Measurements from ENCODE around the gene PLB1. TPM values are rescaled to one million over a fixed set of nuclear protein-coding genes. Genes with fewer than 3 reads are reported as not detected.

PLB1 gene
- total and polyA plus RNA-seq, 2 experiments from 2014 or later = 0.06 to 0.21 TPM

GRCh38 chr2:28630341-28630740 lies 134.5 kb downstream of the PLB1 start:
- no peak overlapping the region for H3K27ac Mint-ChIP-seq
- no peak for ATAC-seq

More at GRCh38 chr2:28630341-28630740, 134.5 kb downstream of the PLB1 start:
- Histone ChIP-seq H3K9me2 (ENCODE audit: insufficient read depth) (no peaks in the 10 kb centered on the region), H3K27ac (ENCODE audit: low read depth) (no peak overlapping the region), H3K36me3 (ENCODE audit: insufficient read depth) (no peaks in the 10 kb centered on the region), H3K79me2 (replicated peaks; ENCODE audit: insufficient read depth) (no peaks in the 10 kb centered on the region), H4K20me1 (replicated peaks; ENCODE audit: insufficient read depth) (no peaks in the 10 kb centered on the region), H3K4me3 (no peak overlapping the region), H3K4me1 (ENCODE audit: insufficient read depth) (peaks cover 5% of the 10 kb centered on the region), H3K4me2 (no peak overlapping the region), H3F3A (replicated peaks; ENCODE audit: low read depth) (no peaks in the 10 kb centered on the region), H3K27me3 (ENCODE audit: insufficient read depth) (no peaks in the 10 kb centered on the region), H2AFZ (no peak overlapping the region)
- no peaks in the 10 kb centered on the region for H3K9me3 Mint-ChIP-seq
- peaks cover 3% of the 10 kb centered on the region for H3K27me3 Mint-ChIP-seq (ENCODE audit: insufficient read depth, low read depth, poor library complexity)
- DNase-seq (ENCODE audit: low spot score) = no peak
- H3K4me3 Mint-ChIP-seq = no peak overlapping the region
- TF ChIP-seq STAT1 (IDR thresholded peaks at IDR 0.05; ENCODE audit: unreplicated experiment) (no peak), POLR2AphosphoS5 (IDR thresholded peaks at IDR 0.05; ENCODE audit: low read depth) (no peak), NANOG (IDR thresholded peaks at IDR 0.05; ENCODE audit: borderline replicate concordance) (no peak), ZNF462 (CRISPR knock-in tag; IDR thresholded peaks at IDR 0.05) (no peak), ZNF331 (CRISPR knock-in tag; IDR thresholded peaks at IDR 0.05; ENCODE audit: low read depth) (no peak), JUNB (IDR thresholded peaks at IDR 0.05; ENCODE audit: unreplicated experiment) (no peak), ZNF114 (CRISPR knock-in tag; IDR thresholded peaks at IDR 0.05) (no peak), CTCF (conservative IDR thresholded peaks at IDR 0.05; ENCODE audit: low read depth in 2 of 2) (no peak), EZH2 (IDR thresholded peaks at IDR 0.05; ENCODE audit: low read depth, unreplicated experiment) (no peak)
- TF ChIP-seq, protein P1, sequence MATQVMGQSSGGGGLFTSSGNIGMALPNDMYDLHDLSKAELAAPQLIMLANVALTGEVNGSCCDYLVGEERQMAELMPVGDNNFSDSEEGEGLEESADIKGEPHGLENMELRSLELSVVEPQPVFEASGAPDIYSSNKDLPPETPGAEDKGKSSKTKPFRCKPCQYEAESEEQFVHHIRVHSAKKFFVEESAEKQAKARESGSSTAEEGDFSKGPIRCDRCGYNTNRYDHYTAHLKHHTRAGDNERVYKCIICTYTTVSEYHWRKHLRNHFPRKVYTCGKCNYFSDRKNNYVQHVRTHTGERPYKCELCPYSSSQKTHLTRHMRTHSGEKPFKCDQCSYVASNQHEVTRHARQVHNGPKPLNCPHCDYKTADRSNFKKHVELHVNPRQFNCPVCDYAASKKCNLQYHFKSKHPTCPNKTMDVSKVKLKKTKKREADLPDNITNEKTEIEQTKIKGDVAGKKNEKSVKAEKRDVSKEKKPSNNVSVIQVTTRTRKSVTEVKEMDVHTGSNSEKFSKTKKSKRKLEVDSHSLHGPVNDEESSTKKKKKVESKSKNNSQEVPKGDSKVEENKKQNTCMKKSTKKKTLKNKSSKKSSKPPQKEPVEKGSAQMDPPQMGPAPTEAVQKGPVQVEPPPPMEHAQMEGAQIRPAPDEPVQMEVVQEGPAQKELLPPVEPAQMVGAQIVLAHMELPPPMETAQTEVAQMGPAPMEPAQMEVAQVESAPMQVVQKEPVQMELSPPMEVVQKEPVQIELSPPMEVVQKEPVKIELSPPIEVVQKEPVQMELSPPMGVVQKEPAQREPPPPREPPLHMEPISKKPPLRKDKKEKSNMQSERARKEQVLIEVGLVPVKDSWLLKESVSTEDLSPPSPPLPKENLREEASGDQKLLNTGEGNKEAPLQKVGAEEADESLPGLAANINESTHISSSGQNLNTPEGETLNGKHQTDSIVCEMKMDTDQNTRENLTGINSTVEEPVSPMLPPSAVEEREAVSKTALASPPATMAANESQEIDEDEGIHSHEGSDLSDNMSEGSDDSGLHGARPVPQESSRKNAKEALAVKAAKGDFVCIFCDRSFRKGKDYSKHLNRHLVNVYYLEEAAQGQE (IDR thresholded peaks at IDR 0.05; ENCODE audit: unreplicated experiment) = no peak
- TF ChIP-seq, protein P2, sequence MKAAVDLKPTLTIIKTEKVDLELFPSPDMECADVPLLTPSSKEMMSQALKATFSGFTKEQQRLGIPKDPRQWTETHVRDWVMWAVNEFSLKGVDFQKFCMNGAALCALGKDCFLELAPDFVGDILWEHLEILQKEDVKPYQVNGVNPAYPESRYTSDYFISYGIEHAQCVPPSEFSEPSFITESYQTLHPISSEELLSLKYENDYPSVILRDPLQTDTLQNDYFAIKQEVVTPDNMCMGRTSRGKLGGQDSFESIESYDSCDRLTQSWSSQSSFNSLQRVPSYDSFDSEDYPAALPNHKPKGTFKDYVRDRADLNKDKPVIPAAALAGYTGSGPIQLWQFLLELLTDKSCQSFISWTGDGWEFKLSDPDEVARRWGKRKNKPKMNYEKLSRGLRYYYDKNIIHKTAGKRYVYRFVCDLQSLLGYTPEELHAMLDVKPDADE (IDR thresholded peaks at IDR 0.05) = no peak
- H3K4me1 Mint-ChIP-seq = peaks cover 4% of the 10 kb centered on the region
- H3K36me3 Mint-ChIP-seq (ENCODE audit: low read depth) = no peaks in the 10 kb centered on the region; the same call in 2 of the 3 replicates
